Measurements from ENCODE around the gene FDX1.
"Not testable (repeated sequence)": the region's sequence is repeated elsewhere in the genome, so short reads cannot be mapped to it uniquely, and the experiment has no call there.

Gene FDX1
- total RNA-seq, result 152 to 400 (median 206) reads per million in 17 experiments

DNA sequence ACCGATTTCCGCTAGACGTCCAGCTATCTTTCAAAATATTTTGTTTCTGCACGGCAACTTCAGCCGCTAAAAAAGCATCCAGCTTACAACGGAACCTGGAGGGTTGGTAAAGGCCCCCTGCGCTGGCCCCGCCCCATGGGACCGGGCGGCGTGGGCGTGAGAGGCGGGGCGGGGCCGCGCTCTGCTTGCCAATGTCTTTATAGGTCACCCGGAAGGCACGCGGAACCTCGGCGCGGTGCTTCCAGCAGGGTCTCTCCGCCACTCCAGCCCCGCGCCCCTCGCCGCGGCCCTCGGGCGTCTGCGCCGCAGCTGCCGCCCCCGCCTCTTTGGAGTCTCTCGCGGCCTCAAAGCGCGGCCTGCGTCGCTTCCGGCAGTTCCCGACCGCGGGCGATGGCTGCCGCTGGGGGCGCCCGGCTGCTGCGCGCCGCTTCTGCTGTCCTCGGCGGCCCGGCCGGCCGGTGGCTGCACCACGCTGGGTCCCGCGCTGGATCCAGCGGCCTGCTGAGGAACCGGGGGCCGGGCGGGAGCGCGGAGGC, at the start of gene FDX1:
Gene FDX1 (plus strand): TSS at position 218 of the 536 bp plus-strand sequence. CDS start 173 bp downstream, at position 391.
- peak; percentile 94 to 98 (median 96) for DNase-seq

DNA sequence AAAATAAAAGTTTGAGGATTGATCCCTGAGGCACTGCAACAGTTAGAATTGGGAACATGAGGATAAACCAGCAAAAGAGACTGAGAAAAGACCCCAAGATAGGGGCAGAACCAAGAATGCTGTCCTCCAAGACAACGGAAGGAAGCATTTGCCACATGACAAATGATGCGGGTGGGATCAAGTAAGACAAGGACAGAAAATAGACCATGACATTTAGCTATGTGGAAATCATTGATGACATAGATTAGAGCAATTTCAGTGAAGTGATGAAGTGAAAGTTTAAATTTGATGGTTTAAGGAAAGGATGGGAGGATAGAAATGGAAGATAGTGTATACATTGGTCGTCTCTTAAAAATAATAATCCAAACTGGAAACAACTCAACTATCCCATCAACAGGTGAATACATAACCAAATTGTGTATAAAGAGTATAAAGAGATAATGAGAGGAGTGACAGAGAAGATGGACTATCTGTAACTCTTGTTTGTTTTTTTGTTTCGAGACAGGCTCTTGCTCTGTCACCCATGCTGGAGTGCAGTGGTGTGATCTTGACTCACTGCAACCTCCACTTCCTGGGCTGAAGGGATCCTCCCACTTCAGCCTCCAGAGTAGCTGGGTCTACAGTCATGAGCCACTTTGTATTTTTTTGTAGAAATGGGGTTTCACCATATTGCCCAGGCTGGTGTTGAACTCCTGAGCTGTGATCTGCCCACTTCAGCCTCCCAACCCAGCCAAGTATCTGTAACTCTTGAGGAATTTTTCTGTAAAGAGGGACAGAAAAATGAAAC, 48.7 kb upstream of the FDX1 start:
- DNase-seq, result peak; percentile 63 to 83 (median 77)

DNA sequence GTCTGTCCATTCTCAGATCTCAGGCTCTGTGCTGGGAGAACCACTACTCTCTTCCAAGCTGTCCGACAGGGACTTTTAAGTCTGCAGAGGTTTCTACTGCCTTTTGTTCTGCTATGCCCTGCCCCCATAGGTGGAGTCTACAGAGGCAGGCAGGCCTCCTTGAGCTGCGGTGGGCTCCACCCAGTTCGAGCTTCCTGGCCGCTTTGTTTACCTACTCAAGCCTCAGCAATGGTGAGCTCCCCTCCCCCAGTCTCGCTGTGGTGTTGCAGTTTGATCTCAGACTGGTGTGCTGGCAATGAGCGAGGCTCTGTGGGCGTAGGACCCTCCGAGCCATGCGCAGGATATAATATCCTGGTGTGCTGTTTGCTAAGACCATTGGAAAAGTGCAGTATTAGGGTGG, 41.5 kb upstream of the FDX1 start:
- DNase-seq, result not testable (repeated sequence)

- DNase-seq, result peak in 3 of 4 experiments; percentile 14 to 53 (median 49)
These were observed 39.8 kb upstream of the FDX1 start for GRCh38 chr11:110389965-110390364.

GRCh38 chr11:110392056-110392455, 37.7 kb upstream of the FDX1 start:
- DNase-seq, result peak; percentile 51 to 89 (median 72)

DNA sequence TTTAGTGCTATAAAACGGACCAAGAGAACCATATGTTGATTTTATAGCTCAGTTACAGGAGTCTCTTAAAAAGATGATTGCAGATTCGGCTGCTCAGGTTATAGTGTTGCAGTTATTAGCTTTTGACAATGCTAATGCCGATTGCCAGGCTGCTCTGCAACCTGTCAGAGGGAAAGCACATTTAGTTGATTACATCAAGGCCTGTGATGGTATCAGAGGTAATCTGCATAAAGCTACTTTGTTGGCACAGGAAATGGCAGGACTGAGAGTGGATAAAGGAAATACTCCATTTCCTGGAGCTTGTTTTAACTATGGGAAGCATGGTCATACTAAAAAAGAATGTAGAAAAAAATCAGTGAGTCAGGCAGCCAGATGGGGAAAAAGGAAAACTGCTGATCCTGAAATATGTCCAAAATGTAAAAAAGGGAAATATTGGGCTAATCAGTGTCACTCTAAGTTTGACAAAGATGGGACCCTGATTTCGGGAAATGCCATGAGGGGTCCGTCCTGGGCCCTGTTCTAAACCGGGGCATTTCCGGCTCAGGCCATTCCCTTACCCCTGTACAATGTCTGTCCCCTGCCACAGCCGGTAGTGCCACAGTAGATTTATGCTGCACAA, 32.0 kb upstream of the FDX1 start:
- DNase-seq, result not testable (repeated sequence)

GRCh38 chr11:110403585-110403984, 26.2 kb upstream of the FDX1 start:
- not testable (repeated sequence) for DNase-seq

DNA sequence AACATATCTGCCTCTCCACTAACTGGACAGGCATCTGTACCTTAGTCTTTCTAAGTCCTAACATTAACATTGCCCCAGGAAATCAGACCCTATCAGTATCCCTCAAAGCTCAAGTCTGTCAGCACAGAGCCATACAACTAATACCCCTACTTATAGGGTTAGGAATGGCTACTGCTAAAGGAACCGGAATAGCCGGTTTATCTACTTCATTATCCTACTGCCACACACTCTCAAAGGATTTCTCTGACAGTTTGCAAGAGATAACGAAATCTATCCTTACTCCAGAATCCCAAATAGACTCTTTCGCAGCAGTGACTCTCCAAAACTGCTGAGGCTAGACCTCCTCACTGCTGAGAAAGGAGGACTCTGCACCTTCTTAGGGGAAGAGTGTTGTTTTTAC, 24.1 kb upstream of the FDX1 start:
- not testable (repeated sequence) for DNase-seq

DNA sequence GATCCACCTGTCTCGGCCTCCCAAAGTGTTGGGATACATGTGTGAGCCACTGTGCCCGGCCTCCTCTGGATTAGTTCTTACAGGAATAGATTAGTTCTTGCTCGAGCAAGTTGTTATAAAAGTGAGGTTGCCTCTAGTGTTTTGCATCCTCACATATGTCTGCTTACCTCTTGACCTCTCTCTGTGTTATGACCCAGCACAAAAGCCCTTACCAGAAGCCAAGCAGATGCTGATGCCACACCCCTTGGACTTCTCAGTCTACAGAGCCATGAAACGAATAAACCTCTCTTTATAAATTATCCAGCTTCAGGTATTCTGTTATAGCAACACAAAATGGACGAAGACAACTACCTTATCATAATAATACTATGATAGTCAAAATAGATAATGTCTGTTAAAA, 22.4 kb upstream of the FDX1 start:
- no peak for DNase-seq

- DNase-seq, result peak; percentile 41 to 84 (median 63)
These were observed 20.6 kb upstream of the FDX1 start for GRCh38 chr11:110409174-110409573.

DNA sequence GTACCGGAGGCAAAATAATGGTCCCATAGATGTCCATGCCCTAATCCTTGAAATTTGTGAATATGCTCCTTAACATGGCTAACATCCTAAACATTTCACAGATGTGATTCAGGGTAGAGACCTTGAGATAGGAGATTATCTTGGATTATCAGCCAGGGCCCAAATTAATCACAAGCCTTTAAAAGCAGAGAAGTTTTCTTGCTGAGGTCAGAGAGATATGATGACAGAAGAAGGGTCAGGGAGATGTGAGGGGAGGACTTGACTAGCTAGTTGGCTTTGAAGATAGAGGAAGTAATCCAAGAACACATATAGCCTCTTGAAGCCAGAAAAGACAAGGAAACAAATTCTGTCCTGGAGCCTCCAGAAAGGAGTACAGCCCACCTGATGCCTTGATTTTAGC, 19.1 kb upstream of the FDX1 start:
- DNase-seq, result peak in 3 of 4 experiments; percentile 35 to 61 (median 60)

DNA sequence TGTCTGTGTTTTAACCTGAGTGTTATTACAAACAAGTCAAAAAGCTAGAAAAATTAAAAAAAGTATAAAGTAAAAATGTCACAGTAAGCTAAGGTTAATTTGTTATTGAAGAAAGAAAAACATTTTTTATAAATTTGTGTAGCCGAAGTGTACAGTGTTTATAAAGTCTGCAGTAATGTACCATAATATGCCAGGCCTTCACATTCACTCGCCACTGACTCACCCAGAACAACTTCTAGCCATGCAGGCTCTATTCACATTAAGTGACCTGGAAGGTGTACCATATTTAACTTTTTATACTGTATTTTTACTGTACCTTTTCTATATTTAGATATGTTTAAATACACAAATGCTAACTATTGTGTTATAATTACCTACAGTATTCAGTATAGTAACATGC, 14.7 kb upstream of the FDX1 start:
- DNase-seq, result no peak

- not testable (repeated sequence) for DNase-seq
These were observed 8.1 kb upstream of the FDX1 start for GRCh38 chr11:110421658-110422057.

GRCh38 chr11:110422306-110422905, 7.3 kb upstream of the FDX1 start:
- no peak for DNase-seq

GRCh38 chr11:110424775-110425444, 4.8 kb upstream of the FDX1 start:
- no peak for DNase-seq

DNA sequence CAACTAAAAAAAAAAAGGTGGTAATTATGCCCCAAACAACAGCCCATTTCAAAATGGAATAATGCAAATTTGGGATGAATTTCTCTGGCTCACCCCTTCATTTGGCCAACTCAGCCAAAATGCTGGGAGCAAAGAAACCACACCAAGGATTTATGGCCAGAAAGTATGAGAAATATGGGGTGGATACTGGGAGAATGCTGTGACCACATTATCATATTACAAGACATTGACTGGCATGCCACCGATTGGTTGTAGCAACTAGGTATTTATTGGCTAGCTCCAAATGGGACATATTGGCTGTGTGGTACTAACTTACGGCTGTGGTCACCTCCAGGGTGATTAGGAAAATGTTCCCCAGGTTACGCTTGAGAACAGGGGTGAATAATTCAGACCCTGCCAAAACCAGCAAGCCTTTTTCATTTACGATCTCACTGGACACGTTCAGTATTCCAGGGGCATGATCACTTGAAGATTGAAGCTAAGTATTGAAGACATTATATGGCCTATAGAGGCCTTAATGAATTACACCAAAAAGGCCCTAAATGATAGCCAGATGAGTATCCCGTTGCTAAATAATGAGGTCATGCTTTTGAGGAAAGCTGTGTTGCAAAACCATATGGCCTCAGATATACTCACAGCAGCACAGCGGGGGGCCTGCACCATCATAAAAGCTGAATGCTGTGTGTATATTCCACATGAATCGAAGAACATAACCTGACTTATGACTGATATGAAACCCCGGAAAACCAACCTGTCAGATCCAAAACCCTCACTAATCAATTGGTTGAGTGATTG, 3.8 kb upstream of the FDX1 start:
- DNase-seq, result peak in 3 of 4 experiments; percentile 7 to 35 (median 31)

GRCh38 chr11:110428040-110428439, 1.7 kb upstream of the FDX1 start:
- no peak for DNase-seq

DNA sequence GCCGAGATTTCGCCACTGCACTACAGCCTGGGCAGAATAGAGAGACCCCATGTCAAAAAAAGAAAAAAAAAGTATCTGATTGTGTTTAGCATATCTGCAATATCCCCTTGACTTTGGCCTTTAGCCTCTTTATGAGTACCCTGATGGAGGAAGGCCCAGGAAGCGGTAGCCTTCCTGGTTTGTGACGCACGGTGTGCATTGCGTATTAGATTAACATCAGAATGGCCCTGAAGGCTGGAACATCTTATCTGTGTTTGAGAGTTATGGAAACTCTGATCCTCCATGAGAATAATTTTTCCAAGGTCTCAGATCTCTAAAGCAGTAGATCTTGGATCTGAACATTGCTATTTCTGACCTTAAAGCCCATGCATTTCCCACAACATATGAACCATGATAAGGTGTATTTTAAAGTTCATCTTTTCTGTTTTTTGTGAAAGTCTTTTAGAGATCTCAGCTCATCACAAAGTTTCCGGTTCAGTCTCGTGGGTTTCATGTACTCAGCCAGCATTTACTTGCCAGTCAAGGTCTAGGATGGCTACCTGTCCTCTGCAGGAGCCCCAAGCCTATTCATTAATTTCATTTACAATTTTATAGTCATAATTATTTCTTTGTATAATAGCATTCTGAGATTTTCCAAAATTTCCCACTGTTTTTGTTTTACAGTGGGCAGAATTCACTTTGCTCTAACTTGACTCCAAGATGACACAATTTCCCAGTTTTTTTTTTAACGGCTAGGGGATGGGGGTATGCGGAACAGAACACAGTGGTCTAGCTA, 605 bp upstream of the FDX1 start:
- DNase-seq, result no peak

GRCh38 chr11:110430267-110431050, 711 bp downstream of the FDX1 start:
- DNase-seq, result peak in 3 of 4 experiments; percentile 35 to 52 (median 36)

DNA sequence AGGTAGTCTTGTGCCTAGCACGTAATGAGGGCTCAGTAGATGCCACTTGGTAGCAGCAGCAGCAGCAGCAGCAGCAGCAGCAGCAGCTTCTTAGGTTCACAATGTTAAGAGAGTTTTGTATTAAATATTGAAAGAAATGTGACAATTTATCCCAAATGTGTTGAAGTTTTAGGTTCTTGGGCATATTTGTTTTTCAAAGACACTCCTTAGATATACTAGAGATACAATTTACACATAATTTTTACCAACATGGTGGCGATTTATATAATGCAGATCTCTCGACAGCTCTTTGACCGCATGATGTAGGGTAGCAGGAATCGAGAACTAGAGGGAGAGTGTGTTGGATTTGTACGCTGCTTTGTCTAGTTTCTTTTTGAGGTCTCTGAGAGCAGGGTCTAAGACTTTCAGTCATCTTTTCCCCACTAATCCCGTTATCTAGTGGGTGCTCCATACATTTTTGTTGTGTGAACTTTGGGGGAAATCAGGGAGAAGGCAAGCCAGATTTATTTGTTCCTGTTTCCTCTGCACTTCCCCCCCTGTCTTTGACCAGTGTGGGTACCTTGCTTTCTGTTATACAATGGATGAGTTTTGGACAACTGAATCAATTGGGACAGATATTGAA, 1.4 kb downstream of the FDX1 start:
- peak; percentile 14 to 50 (median 36) for DNase-seq
